Activated CD4-positive, CD25-positive, alpha-beta regulatory T cell treated with anti-CD3 and anti-CD28 coated beads, Interleukin-2, amount 50 U/mL, for 16 hours (primary cell): ENCODE data around the gene BAZ2B.
"Not testable (repeated sequence)": the region's sequence is repeated elsewhere in the genome, so short reads cannot be mapped to it uniquely, and the experiment has no call there.

Source experiments
- DNase-seq: peaks from one replicate; pipeline ENCODE4 v3.0.0-alpha.2; 2020; ENCODE audit warnings: low read depth, low spot score

BAZ2B gene

GRCh38 chr2:159535261-159535660 lies 81.1 kb downstream of the BAZ2B start:
- not testable (repeated sequence) for DNase-seq

- no peak for DNase-seq
Observed at GRCh38 chr2:159531475-159531874, 84.9 kb downstream of the BAZ2B start.

- DNase-seq = no peak
Observed at GRCh38 chr2:159526433-159526832, 89.9 kb downstream of the BAZ2B start.

GRCh38 chr2:159525012-159525411 lies 91.3 kb downstream of the BAZ2B start:
- no peak for DNase-seq

- no peak for DNase-seq
Observed at GRCh38 chr2:159521272-159521671, 95.1 kb downstream of the BAZ2B start.

- no peak for DNase-seq
Observed at GRCh38 chr2:159518321-159519005, 97.9 kb downstream of the BAZ2B start.

- no peak for DNase-seq
Observed at GRCh38 chr2:159516241-159516758, 100.0 kb downstream of the BAZ2B start.

GRCh38 chr2:159515441-159515840 lies 100.9 kb downstream of the BAZ2B start:
- no peak for DNase-seq

- no peak for DNase-seq
Observed at GRCh38 chr2:159513745-159514144, 102.6 kb downstream of the BAZ2B start.

- DNase-seq = no peak
Observed at GRCh38 chr2:159508140-159508539, 108.2 kb downstream of the BAZ2B start.

- no peak for DNase-seq
Observed at GRCh38 chr2:159506764-159507440, 109.4 kb downstream of the BAZ2B start.

- no peak for DNase-seq
Observed at GRCh38 chr2:159506202-159506601, 110.1 kb downstream of the BAZ2B start.

GRCh38 chr2:159505196-159505595 lies 111.2 kb downstream of the BAZ2B start:
- DNase-seq = no peak

- DNase-seq = no peak
Observed at GRCh38 chr2:159501743-159502142, 114.6 kb downstream of the BAZ2B start.

- DNase-seq = no peak
Observed at GRCh38 chr2:159497847-159498246, 118.5 kb downstream of the BAZ2B start.

GRCh38 chr2:159497256-159497655 lies 119.1 kb downstream of the BAZ2B start:
- DNase-seq = no peak

- no peak for DNase-seq
Observed at GRCh38 chr2:159489476-159489875, 126.9 kb downstream of the BAZ2B start.

GRCh38 chr2:159484532-159484931 lies 131.8 kb downstream of the BAZ2B start:
- no peak for DNase-seq

- no peak for DNase-seq
Observed at GRCh38 chr2:159476329-159476728, 140.0 kb downstream of the BAZ2B start.

GRCh38 chr2:159475793-159476192 lies 140.6 kb downstream of the BAZ2B start:
- no peak for DNase-seq

- DNase-seq = no peak
Observed at GRCh38 chr2:159471340-159471739, 145.0 kb downstream of the BAZ2B start.

- DNase-seq = no peak
Observed at GRCh38 chr2:159468257-159468656, 148.1 kb downstream of the BAZ2B start.

- no peak for DNase-seq
Observed at GRCh38 chr2:159462961-159463360, 153.4 kb downstream of the BAZ2B start.
